DMS53 treated with DMSO at 0.1 percent for 48 hours (cell line): ENCODE measurements around the gene TFDP1.
"Not testable (repeated sequence)": the region's sequence is repeated elsewhere in the genome, so short reads cannot be mapped to it uniquely, and the experiment has no call there.

ENCODE experiments used
- DNase-seq: peaks from one replicate; lab custom pipeline; 2025; ENCODE audit not compliant: unreplicated experiment; lab: John Stamatoyannopoulos, UW

TFDP1 gene

DNA sequence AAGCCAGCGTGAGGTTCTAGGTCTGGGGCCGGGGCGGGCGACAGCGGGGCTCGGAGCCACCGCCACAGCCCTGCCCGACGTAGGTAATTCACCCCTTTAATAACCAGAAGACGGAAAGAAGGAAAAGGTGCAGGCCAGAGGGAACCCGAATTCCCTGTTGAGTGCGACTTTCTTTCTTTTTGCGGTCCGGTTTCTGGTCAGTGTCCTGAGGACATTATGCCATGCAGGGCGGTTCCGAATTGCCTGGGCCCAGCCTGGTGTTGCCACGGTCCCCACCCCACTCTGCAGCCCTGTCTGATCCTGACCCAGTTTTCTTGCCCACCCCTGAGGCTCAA lies 18.4 kb upstream of the TFDP1 start:
- no peak for DNase-seq

DNA sequence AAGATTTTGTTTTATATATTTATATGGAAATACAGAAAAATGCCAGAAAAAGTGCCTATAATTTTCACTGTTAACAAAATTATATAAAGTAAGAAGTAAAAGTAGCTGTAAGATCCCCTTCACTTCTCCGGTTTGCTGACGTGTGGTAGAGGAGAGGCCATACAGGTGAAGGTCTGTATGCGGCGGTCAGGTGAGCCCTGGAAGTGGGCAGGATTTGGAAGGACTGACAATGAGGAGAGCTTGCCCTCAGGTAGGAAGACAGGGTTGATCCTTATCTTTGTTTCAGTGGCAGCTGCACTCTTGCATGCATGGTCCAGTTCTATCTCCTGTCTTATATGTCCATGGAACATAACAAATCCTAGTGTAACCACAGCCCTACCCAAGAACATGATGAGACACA lies 16.9 kb upstream of the TFDP1 start:
- no peak for DNase-seq

- DNase-seq = no peak
These were observed 11.5 kb upstream of the TFDP1 start for GRCh38 chr13:113573065-113573464.

GRCh38 chr13:113576597-113576996 lies 8.0 kb upstream of the TFDP1 start:
- no peak for DNase-seq

- no peak for DNase-seq
These were observed 6.6 kb upstream of the TFDP1 start for GRCh38 chr13:113577881-113578435.

GRCh38 chr13:113579686-113580085 lies 4.9 kb upstream of the TFDP1 start:
- no peak for DNase-seq

GRCh38 chr13:113581871-113582270 lies 2.7 kb upstream of the TFDP1 start:
- DNase-seq = no peak

GRCh38 chr13:113582841-113583631 lies 1.5 kb upstream of the TFDP1 start:
- DNase-seq = no peak

GRCh38 chr13:113584870-113585671 lies 518 bp downstream of the TFDP1 start:
- DNase-seq = no peak

GRCh38 chr13:113585896-113586295 lies 1.3 kb downstream of the TFDP1 start:
- DNase-seq = no peak

DNA sequence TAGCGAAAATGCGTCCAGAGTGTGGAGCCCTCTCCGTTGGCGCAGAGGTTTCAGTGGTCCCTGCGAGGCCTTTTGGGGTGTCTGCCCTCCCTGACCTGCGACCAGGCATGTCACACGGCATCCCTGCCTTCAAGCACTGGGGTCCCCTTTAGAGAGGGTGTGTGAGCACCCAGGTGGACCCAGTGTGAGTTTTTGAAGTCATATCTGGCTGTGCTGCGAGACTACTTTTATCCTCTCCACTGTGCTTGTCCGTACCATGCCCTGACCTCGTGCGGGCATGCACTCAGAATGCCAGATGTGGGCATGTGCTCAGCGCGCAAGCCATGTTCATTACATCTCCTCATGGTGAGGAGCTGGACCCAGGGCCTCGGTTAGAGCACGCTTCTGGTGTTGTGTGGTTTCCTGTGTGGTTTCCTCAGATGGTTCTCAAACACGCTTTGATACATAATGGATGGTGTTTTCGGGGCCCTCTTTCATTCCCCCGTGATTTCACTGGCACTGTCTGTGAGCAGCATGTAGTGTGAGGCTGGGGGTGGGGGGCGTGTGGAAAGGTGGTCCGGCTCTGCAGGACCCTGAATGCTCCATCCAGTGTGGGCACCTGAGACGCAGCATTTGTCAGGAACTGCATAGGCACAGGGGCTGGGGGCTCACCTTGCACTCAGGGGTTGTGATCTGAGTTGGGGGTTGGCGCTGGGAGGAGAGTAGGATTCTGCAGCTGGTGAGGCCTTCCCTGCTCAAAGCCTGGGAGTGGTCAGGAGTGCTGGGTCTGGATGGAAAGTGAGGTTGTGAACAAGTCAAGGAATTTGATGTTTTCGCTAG lies 2.3 kb downstream of the TFDP1 start:
- DNase-seq = no peak

- no peak for DNase-seq
These were observed 4.0 kb downstream of the TFDP1 start for GRCh38 chr13:113588394-113589111.

DNA sequence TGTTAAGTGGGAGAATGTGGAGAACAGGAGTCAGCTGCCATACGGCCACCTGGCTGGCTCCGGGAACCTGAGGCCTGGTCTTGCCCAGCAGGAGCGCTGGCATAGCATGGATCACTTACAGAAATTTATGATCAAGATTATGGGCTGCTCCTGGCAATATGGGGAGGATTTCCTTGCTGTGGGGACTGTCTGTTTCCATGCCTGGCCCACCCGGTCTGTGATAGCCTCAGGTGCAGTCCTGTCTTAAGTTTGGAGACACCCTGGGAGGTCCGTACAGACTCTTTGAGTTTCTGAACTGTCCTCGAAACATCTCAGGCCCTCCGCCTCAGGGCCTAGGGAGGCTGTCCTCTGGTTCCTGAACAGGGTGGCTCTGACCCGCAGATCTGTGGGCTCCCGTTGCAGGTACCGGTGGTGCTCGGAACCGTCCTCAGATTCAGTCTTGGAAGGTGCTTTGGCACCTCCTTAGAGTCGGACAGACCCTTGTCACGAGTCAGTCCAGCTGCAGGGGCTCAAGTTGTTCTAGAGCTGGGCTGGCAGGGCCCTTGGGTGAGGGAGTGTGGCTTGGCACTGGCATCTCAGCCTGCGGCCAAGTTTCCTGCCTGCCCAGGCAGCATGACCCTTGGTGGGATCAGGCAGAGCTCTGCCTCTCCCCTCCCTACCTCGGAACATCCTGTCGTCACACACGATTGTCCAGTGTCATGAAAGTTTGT lies 4.9 kb downstream of the TFDP1 start:
- no peak for DNase-seq

DNA sequence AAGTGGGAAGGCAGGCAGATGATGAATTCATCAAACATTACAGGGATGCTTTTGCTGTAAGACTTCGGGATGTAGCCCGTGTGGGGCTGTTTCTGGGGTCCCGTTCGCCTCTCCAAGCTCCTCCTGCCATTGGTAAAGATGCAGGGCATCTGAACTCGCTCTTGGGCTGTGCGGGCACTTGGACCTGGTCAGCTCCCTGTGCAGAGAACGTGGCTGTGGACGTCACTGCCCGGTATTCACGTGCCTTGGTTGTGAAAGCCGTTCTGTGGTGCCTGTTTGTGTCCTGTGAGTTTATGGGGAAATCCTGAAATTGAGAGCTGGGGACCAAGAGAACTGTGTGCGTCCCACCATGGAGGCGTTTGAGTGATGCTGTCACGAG lies 5.4 kb downstream of the TFDP1 start:
- no peak for DNase-seq

- no peak for DNase-seq
These were observed 7.2 kb downstream of the TFDP1 start for GRCh38 chr13:113591750-113592149.

- DNase-seq = no peak
These were observed 8.0 kb downstream of the TFDP1 start for GRCh38 chr13:113592571-113592970.

DNA sequence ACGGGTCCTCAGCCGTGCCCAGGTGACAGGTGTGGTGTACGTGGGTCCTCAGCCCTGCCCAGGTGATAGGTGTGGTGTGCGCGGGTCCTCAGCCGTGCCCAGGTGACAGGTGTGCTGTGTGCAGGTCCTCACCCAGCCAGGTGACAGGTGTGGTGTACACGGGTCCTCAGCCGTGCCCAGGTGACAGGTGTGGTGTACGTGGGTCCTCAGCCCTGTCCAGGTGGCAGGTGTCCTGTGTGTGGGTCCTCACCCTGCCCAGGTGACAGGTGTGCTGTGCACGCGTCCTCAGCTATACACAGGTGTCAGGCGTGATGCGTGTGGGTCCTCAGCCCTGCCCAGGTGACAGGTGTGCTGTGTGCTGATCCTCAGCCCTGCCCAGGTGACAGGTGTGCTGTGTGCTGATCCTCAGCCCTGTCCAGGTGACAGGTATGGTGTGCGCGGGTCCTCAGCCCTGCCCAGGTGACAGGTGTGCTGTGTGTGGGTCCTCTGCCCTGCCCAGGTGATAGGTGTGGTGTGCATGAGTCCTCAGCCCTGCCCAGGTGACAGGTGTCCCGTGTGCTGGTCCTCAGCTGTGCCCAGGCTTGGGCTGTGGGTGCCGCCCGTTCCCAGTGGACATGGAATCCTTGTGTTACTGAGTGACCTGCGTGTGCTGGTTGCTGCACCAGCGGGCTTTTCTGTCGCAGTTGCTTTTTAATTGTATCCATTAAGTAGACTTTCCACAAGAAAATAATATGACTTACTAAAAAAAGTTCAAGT lies 9.7 kb downstream of the TFDP1 start:
- DNase-seq = not testable (repeated sequence)

DNA sequence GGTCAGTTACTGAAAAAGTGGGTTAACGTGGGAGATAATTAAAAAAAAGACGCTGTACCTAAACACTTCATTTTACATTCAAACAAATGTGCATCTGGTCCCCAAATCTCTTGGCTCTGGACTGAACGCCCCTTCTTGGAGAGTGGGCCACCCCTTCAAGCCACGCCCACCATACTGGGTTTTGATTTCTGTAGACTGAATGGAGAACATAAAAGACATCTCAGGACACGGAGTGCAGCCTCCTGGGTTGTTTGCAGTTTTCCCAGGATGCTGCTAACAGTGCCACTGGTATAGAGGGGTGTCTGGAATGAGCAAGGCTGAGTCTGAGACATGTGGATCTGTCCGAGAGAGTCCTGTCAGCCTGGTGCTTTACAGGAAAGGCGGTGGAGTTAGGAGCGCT lies 10.6 kb downstream of the TFDP1 start:
- DNase-seq = no peak
